NCI-H774 (cell line): ENCODE measurements around the gene MRPS21.
"Not testable (repeated sequence)": the region's sequence is repeated elsewhere in the genome, so short reads cannot be mapped to it uniquely, and the experiment has no call there.

Experiments
- DNase-seq: peaks from one replicate; lab custom pipeline; 2025; lab: John Stamatoyannopoulos, UW

The MRPS21 gene

GRCh38 chr1:150281758-150282557 is 11.7 kb upstream of the MRPS21 start, which contains the start of gene CIART:
Gene CIART, plus strand, starts transcription at chr1:150282554. Its CDS starts 714 bp downstream, at chr1:150283268.
- DNase-seq, result peak; percentile 99

DNA sequence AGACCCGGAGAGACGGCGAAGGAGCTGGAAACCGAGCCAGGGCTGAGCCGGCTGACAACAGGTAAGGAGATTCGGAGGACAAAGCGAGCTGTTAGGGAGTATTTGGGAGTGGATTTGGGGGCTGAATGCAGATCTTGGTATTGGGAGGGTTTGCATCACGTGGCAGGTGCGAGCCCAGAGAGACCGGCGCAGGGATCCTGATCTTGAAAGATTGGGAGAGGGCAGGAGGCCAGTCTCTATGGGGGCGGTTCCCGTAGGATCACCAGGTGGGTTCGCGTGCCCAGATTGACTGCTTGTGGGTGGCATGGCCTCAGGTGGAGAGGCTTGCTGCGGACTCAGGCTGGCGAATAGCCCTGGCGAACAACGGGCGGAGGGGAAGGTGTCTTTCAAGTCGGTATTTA is 11.1 kb upstream of the MRPS21 start:
- DNase-seq, result no peak

- DNase-seq, result no peak
Measured at GRCh38 chr1:150283260-150283659, 10.4 kb upstream of the MRPS21 start.

GRCh38 chr1:150288382-150288781 is 5.3 kb upstream of the MRPS21 start:
- DNase-seq, result no peak

DNA sequence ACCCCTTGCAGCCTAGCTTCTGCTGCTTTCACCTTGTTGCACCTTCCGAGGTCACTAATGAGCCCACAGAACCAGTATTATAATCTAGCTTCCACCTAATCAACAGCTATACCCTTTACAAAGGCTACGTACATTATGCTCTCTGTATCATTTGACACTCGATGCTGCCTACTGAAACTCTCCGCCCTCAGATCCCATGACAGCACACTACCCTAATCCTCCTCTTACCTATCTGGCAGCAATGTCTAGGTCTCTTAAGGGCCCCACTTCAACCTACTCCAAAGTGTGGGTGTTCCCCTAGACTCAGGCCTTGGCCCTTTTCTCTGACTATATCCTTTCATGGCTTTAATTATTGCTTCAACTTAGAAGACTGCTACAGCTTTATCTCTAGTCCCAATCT is 4.8 kb upstream of the MRPS21 start:
- DNase-seq, result no peak

- DNase-seq, result no peak
Measured at GRCh38 chr1:150295476-150295875, 1.8 kb downstream of the MRPS21 start.

GRCh38 chr1:150299716-150300115 is 6.1 kb downstream of the MRPS21 start:
- DNase-seq, result no peak

DNA sequence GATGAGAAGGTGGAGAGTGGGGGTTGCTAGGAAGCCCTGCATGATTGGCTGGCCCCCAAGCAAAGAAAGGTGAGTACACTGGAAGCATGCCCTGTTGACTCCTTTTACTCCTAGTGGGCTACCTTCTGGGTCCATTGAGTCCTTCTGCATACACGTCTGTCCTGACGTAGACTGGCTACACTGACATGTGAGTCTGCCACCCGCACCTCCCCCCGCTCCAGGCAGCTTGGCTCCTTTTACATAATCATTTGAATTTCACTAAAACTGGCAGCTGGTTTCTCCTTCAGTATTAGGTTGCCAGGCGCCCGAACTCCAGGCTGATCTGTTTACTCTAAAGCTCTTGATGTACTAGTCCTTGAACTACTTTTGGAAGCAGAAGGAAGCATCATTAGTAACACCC is 8.7 kb downstream of the MRPS21 start:
- DNase-seq, result no peak

- no peak for DNase-seq
Measured at GRCh38 chr1:150302902-150303301, 9.2 kb downstream of the MRPS21 start.

- DNase-seq, result not testable (repeated sequence)
Measured at GRCh38 chr1:150308585-150308984, 14.9 kb downstream of the MRPS21 start.

- DNase-seq, result peak; percentile 65
Measured at GRCh38 chr1:150309758-150310508, 16.3 kb downstream of the MRPS21 start.

- no peak for DNase-seq
Measured at GRCh38 chr1:150311762-150312161, 18.1 kb downstream of the MRPS21 start.

GRCh38 chr1:150314691-150315090 is 21.0 kb downstream of the MRPS21 start:
- not testable (repeated sequence) for DNase-seq

DNA sequence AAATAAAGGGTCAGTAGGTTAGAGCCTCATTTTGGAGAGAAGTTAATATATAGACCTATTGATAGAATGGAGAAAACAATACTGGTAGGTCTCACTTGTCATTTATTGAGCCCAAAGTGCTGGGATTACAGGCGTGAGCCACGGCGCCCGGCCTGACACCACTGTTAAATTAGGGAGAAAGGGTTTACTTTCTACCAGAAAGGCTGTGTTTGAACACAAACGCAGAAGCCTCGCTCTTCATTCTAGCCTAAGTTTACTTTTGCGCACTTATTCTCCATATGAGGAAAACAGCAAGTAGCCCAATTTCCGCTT is 27.0 kb downstream of the MRPS21 start:
- DNase-seq, result no peak

GRCh38 chr1:150321826-150322166 is 28.1 kb downstream of the MRPS21 start:
- no peak for DNase-seq

DNA sequence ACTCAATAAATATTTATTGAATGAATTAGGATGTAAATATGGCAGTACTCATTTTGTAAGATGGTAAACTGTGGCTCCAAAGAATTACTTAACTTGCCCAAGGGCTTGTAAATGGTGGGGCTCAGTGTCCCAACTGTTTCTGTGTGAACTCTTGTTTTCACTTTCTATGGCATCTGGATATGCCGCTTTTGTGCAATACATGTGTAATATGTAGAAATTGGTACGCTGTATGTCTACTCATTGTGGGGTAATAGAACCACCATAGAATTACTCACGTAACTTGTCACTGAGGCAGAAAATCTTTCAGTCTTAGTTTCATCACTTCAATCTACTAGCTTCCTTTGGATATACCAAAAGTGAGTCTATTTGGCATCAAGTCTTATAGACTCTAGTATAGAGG is 28.6 kb downstream of the MRPS21 start:
- DNase-seq, result no peak

- no peak for DNase-seq
Measured at GRCh38 chr1:150332651-150333290, 39.1 kb downstream of the MRPS21 start.

DNA sequence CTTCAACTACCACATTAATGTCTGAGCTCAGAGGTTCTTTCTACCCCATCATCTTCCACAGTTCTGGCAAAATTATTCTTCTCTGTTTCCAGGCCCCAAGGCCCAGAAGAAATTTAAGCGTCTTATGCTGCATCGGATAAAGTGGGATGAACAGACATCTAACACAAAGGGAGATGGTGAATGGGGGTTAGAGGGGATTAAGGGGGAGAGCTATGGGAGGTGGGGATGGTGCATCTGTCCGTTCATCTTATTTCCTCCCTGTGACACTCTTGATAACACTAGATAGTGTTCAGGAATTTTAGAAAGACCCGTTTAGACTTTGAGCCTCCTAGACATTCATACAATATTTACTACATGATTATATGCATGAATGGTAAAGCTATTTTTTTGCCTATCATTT is 52.7 kb downstream of the MRPS21 start:
- no peak for DNase-seq

- DNase-seq, result no peak
Measured at GRCh38 chr1:150352866-150353265, 59.2 kb downstream of the MRPS21 start.
